ENCODE measurements around the gene PNMT.
"Not testable (repeated sequence)": the region's sequence is repeated elsewhere in the genome, so short reads cannot be mapped to it uniquely, and the experiment has no call there.

The PNMT gene

GRCh38 chr17:39701784-39702422 is 33.6 kb downstream of the PNMT start:
- Mint-ChIP-seq H3K27me3 (peaks cover 78% of the 10 kb centered on the region), H3K36me3 (no peaks in the 10 kb centered on the region), H3K4me3 (no peak overlapping the region)

GRCh38 chr17:39702901-39703893 is 34.9 kb downstream of the PNMT start:
- Mint-ChIP-seq H3K27ac (no peak overlapping the region), H3K36me3 (no peaks in the 10 kb centered on the region), H3K27me3 (peaks cover 67% of the 10 kb centered on the region), H3K4me3 (no peak overlapping the region), H3K9me3 (no peaks in the 10 kb centered on the region), H3K4me1 (peaks cover 30% of the 10 kb centered on the region)
- no peak for DNase-seq
- CTCF ChIA-PET: no interaction called here

More at GRCh38 chr17:39701784-39702422, 33.6 kb downstream of the PNMT start:
- peaks cover 17% of the 10 kb centered on the region for H3K4me1 Mint-ChIP-seq
- CTCF ChIA-PET: interaction anchor here (1.2 kb wide), 2 partner anchors 33 to 78 kb away, joined by 3 read pairs; partner anchors contain the start of gene PNMT
- no peak overlapping the region for H3K27ac Mint-ChIP-seq
- H3K9me3 Mint-ChIP-seq: no peaks in the 10 kb centered on the region
- DNase-seq: no peak

GRCh38 chr17:39703913-39704312 is 35.7 kb downstream of the PNMT start:
- Mint-ChIP-seq H3K9me3 (no peaks in the 10 kb centered on the region), H3K4me1 (peaks cover 35% of the 10 kb centered on the region), H3K27ac (no peak overlapping the region), H3K27me3 (peaks cover 60% of the 10 kb centered on the region), H3K36me3 (no peaks in the 10 kb centered on the region), H3K4me3 (no peak overlapping the region)
- CTCF ChIA-PET: no interaction called here
- DNase-seq: no peak

- H3K27ac Mint-ChIP-seq: no peak overlapping the region
These were observed 36.7 kb downstream of the PNMT start for GRCh38 chr17:39704821-39705551.

GRCh38 chr17:39705786-39706348 is 37.6 kb downstream of the PNMT start:
- peaks cover 41% of the 10 kb centered on the region for H3K27me3 Mint-ChIP-seq
- H3K27ac Mint-ChIP-seq: no peak overlapping the region
- DNase-seq: no peak
- CTCF ChIA-PET: interaction anchor here (1.3 kb wide), 1 partner anchor 83 kb away, joined by 3 read pairs; no protein-coding TSS in a partner anchor
- peaks cover 36% of the 10 kb centered on the region for H3K4me1 Mint-ChIP-seq
- no peaks in the 10 kb centered on the region for H3K9me3 Mint-ChIP-seq
- H3K36me3 Mint-ChIP-seq: no peaks in the 10 kb centered on the region
- H3K4me3 Mint-ChIP-seq: no peak overlapping the region

More at GRCh38 chr17:39704821-39705551, 36.7 kb downstream of the PNMT start:
- CTCF ChIA-PET: no interaction called here
- H3K27me3 Mint-ChIP-seq: peaks cover 49% of the 10 kb centered on the region
- H3K36me3 Mint-ChIP-seq: no peaks in the 10 kb centered on the region
- peaks cover 37% of the 10 kb centered on the region for H3K4me1 Mint-ChIP-seq
- no peak overlapping the region for H3K4me3 Mint-ChIP-seq
- no peak for DNase-seq
- H3K9me3 Mint-ChIP-seq: no peaks in the 10 kb centered on the region

GRCh38 chr17:39706383-39706782 is 38.1 kb downstream of the PNMT start:
- H3K9me3 Mint-ChIP-seq: no peaks in the 10 kb centered on the region
- no peak for DNase-seq
- H3K27ac Mint-ChIP-seq: peak overlapping the region; percentile 83
- H3K4me1 Mint-ChIP-seq: peaks cover 35% of the 10 kb centered on the region
- H3K27me3 Mint-ChIP-seq: peaks cover 39% of the 10 kb centered on the region
- no peak overlapping the region for H3K4me3 Mint-ChIP-seq
- CTCF ChIA-PET: interaction anchor here (1.3 kb wide), 1 partner anchor 84 kb away, joined by 3 read pairs; no protein-coding TSS in a partner anchor
- no peaks in the 10 kb centered on the region for H3K36me3 Mint-ChIP-seq

- peak overlapping the region; percentile 83 for H3K27ac Mint-ChIP-seq
- H3K27me3 Mint-ChIP-seq: peaks cover 33% of the 10 kb centered on the region
- peak; percentile 53 for DNase-seq
- CTCF ChIA-PET: interaction anchor here (1.3 kb wide), 1 partner anchor 84 kb away, joined by 3 read pairs; no protein-coding TSS in a partner anchor
- no peak overlapping the region for H3K4me3 Mint-ChIP-seq
- no peaks in the 10 kb centered on the region for H3K9me3 Mint-ChIP-seq
- peaks cover 35% of the 10 kb centered on the region for H3K4me1 Mint-ChIP-seq
- H3K36me3 Mint-ChIP-seq: no peaks in the 10 kb centered on the region
These were observed 38.7 kb downstream of the PNMT start for GRCh38 chr17:39706921-39707337.

GRCh38 chr17:39709319-39709997 is 41.2 kb downstream of the PNMT start:
- no peak overlapping the region for H3K27ac Mint-ChIP-seq
- H3K9me3 Mint-ChIP-seq: no peaks in the 10 kb centered on the region
- H3K4me1 Mint-ChIP-seq: peaks cover 35% of the 10 kb centered on the region
- DNase-seq: no peak
- no peak overlapping the region for H3K4me3 Mint-ChIP-seq
- peaks cover 13% of the 10 kb centered on the region for H3K27me3 Mint-ChIP-seq
- CTCF ChIA-PET: interaction anchor here (1.4 kb wide), 1 partner anchor 87 kb away, joined by 5 read pairs; no protein-coding TSS in a partner anchor
- no peaks in the 10 kb centered on the region for H3K36me3 Mint-ChIP-seq

- CTCF ChIA-PET: interaction anchor here (0.9 kb wide), 1 partner anchor 56 kb away, joined by 3 read pairs; no protein-coding TSS in a partner anchor
- no peak for DNase-seq
- H3K27ac Mint-ChIP-seq: peak overlapping the region; percentile 58
These were observed 42.0 kb downstream of the PNMT start for GRCh38 chr17:39709998-39710964.

GRCh38 chr17:39711071-39711470 is 42.8 kb downstream of the PNMT start:
- peaks cover 35% of the 10 kb centered on the region for H3K4me1 Mint-ChIP-seq
- not testable (repeated sequence) for H3K27ac Mint-ChIP-seq, H3K4me3 Mint-ChIP-seq, DNase-seq, H3K36me3 Mint-ChIP-seq, H3K9me3 Mint-ChIP-seq
- CTCF ChIA-PET: interaction anchor here (0.9 kb wide), 1 partner anchor 57 kb away, joined by 3 read pairs; no protein-coding TSS in a partner anchor
- H3K27me3 Mint-ChIP-seq: peaks cover 21% of the 10 kb centered on the region

More at GRCh38 chr17:39709998-39710964, 42.0 kb downstream of the PNMT start:
- Mint-ChIP-seq H3K4me1 (peaks cover 35% of the 10 kb centered on the region), H3K9me3 (no peaks in the 10 kb centered on the region), H3K27me3 (peaks cover 21% of the 10 kb centered on the region), H3K36me3 (no peaks in the 10 kb centered on the region), H3K4me3 (no peak overlapping the region)

GRCh38 chr17:39711851-39712250 is 43.6 kb downstream of the PNMT start:
- Mint-ChIP-seq H3K4me1 (peaks cover 28% of the 10 kb centered on the region), H3K27ac (no peak overlapping the region), H3K4me3 (no peak overlapping the region), H3K9me3 (no peaks in the 10 kb centered on the region), H3K36me3 (no peaks in the 10 kb centered on the region), H3K27me3 (peaks cover 25% of the 10 kb centered on the region)
- CTCF ChIA-PET: no interaction called here
- DNase-seq: no peak

- H3K27ac Mint-ChIP-seq: no peak overlapping the region
- H3K36me3 Mint-ChIP-seq: no peaks in the 10 kb centered on the region
These were observed 46.0 kb downstream of the PNMT start for GRCh38 chr17:39714234-39714633.

More at GRCh38 chr17:39714234-39714633, 46.0 kb downstream of the PNMT start:
- no peak for DNase-seq
- Mint-ChIP-seq H3K9me3 (no peaks in the 10 kb centered on the region), H3K4me1 (peaks cover 5% of the 10 kb centered on the region), H3K4me3 (no peak overlapping the region), H3K27me3 (peaks cover 33% of the 10 kb centered on the region)
- CTCF ChIA-PET: interaction anchor here (2.1 kb wide), 1 partner anchor 93 kb away, joined by 7 read pairs; no protein-coding TSS in a partner anchor

Measured in activated naive CD4-positive, alpha-beta T cell treated with anti-CD3 and anti-CD28 coated beads, Interleukin-2, amount 10 ng/mL, durations not matched to agents 7 days and 5 days (primary cell).